ENCODE data around the gene ZDHHC14. TPM values are rescaled to one million over a fixed set of nuclear protein-coding genes. Genes with fewer than 3 reads are reported as not detected.
"Not testable (repeated sequence)": the region's sequence is repeated elsewhere in the genome, so short reads cannot be mapped to it uniquely, and the experiment has no call there.

ZDHHC14 gene
- total RNA-seq, 1 donor from 2014 or later = 5.1 TPM

- Mint-ChIP-seq H3K4me1 (ENCODE audit: low read depth, unreplicated experiment) (peaks cover 15% of the 10 kb centered on the region), H3K4me3 (ENCODE audit: unreplicated experiment) (peak overlapping the region; percentile 7), H3K27me3 (ENCODE audit: unreplicated experiment) (no peaks in the 10 kb centered on the region), H3K27ac (ENCODE audit: unreplicated experiment) (no peak overlapping the region), H3K9me3 (ENCODE audit: unreplicated experiment) (peaks cover 2% of the 10 kb centered on the region), H3K36me3 (ENCODE audit: unreplicated experiment) (no peaks in the 10 kb centered on the region)
- TF ChIP-seq, protein P1, sequence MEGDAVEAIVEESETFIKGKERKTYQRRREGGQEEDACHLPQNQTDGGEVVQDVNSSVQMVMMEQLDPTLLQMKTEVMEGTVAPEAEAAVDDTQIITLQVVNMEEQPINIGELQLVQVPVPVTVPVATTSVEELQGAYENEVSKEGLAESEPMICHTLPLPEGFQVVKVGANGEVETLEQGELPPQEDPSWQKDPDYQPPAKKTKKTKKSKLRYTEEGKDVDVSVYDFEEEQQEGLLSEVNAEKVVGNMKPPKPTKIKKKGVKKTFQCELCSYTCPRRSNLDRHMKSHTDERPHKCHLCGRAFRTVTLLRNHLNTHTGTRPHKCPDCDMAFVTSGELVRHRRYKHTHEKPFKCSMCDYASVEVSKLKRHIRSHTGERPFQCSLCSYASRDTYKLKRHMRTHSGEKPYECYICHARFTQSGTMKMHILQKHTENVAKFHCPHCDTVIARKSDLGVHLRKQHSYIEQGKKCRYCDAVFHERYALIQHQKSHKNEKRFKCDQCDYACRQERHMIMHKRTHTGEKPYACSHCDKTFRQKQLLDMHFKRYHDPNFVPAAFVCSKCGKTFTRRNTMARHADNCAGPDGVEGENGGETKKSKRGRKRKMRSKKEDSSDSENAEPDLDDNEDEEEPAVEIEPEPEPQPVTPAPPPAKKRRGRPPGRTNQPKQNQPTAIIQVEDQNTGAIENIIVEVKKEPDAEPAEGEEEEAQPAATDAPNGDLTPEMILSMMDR (IDR thresholded peaks at IDR 0.05; ENCODE audit: partially characterized antibody, unreplicated experiment) = no peak
- DNase-seq = no peak
These were observed 2.5 kb downstream of the ZDHHC14 start for GRCh38 chr6:157383471-157383870.

- not testable (repeated sequence) for H3K27me3 Mint-ChIP-seq (ENCODE audit: unreplicated experiment); H3K4me3 Mint-ChIP-seq (ENCODE audit: unreplicated experiment); DNase-seq; H3K9me3 Mint-ChIP-seq (ENCODE audit: unreplicated experiment); H3K4me1 Mint-ChIP-seq (ENCODE audit: low read depth, unreplicated experiment); H3K36me3 Mint-ChIP-seq (ENCODE audit: unreplicated experiment); H3K27ac Mint-ChIP-seq (ENCODE audit: unreplicated experiment)
These were observed 4.0 kb downstream of the ZDHHC14 start for GRCh38 chr6:157384962-157385361.

DNA sequence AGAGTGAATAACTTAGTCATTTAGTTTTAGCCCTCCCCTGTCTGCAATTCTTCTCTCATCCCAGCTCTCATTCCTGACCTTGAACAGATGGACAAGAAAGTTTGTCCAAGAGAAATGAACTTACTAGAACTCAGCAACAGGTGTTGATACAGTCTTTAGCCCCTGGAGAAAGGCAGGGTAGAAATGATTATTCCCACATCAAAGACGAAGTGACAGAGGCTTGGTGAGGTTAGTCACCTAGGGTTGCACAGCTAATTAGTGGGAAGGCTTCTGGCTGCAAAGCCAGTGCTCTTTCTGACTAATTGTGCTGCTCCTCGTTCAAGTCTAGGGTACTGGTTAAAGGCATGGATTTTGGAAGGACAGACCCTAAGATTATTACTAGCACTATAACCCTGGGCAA lies 4.5 kb downstream of the ZDHHC14 start:
- H3K4me1 Mint-ChIP-seq (ENCODE audit: low read depth, unreplicated experiment) = no peaks in the 10 kb centered on the region
- DNase-seq = no peak
- no peak overlapping the region for H3K27ac Mint-ChIP-seq (ENCODE audit: unreplicated experiment)
- peaks cover 4% of the 10 kb centered on the region for H3K9me3 Mint-ChIP-seq (ENCODE audit: unreplicated experiment)
- TF ChIP-seq, protein P1 (IDR thresholded peaks at IDR 0.05; ENCODE audit: partially characterized antibody, unreplicated experiment) = no peak
- H3K36me3 Mint-ChIP-seq (ENCODE audit: unreplicated experiment) = peaks cover 4% of the 10 kb centered on the region
- H3K4me3 Mint-ChIP-seq (ENCODE audit: unreplicated experiment) = no peak overlapping the region
- H3K27me3 Mint-ChIP-seq (ENCODE audit: unreplicated experiment) = no peaks in the 10 kb centered on the region

GRCh38 chr6:157386023-157386422 lies 5.0 kb downstream of the ZDHHC14 start:
- Mint-ChIP-seq H3K27me3 (ENCODE audit: unreplicated experiment) (no peaks in the 10 kb centered on the region), H3K4me3 (ENCODE audit: unreplicated experiment) (no peak overlapping the region), H3K27ac (ENCODE audit: unreplicated experiment) (no peak overlapping the region), H3K36me3 (ENCODE audit: unreplicated experiment) (peaks cover 8% of the 10 kb centered on the region), H3K9me3 (ENCODE audit: unreplicated experiment) (peaks cover 5% of the 10 kb centered on the region), H3K4me1 (ENCODE audit: low read depth, unreplicated experiment) (no peaks in the 10 kb centered on the region)
- TF ChIP-seq, protein P1 (IDR thresholded peaks at IDR 0.05; ENCODE audit: partially characterized antibody, unreplicated experiment) = no peak
- no peak for DNase-seq

GRCh38 chr6:157386454-157386853 lies 5.5 kb downstream of the ZDHHC14 start:
- Mint-ChIP-seq H3K27ac (ENCODE audit: unreplicated experiment) (no peak overlapping the region), H3K27me3 (ENCODE audit: unreplicated experiment) (no peaks in the 10 kb centered on the region), H3K9me3 (ENCODE audit: unreplicated experiment) (peaks cover 5% of the 10 kb centered on the region), H3K36me3 (ENCODE audit: unreplicated experiment) (peaks cover 11% of the 10 kb centered on the region), H3K4me1 (ENCODE audit: low read depth, unreplicated experiment) (no peaks in the 10 kb centered on the region), H3K4me3 (ENCODE audit: unreplicated experiment) (no peak overlapping the region)
- TF ChIP-seq, protein P1 (IDR thresholded peaks at IDR 0.05; ENCODE audit: partially characterized antibody, unreplicated experiment) = no peak
- no peak for DNase-seq

DNA sequence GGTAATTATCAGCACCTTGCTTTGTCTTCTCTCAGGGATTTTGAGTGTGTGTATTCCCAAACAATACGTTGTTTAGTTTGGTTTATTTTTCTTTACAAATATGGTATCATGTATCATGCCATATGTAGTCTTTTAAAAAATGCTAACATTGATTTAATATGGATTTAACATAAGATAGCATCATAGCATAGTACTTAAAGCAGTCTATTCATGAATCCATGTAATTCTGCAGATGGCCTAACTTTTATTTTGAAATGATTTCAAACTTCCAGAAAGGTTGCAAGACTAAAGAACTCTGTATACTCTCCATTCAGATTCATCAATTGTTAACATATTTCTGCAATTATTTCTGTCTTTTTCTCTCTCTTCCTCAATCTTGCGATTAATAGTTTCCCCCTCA lies 7.9 kb downstream of the ZDHHC14 start:
- DNase-seq = no peak
- TF ChIP-seq, protein P1 (IDR thresholded peaks at IDR 0.05; ENCODE audit: partially characterized antibody, unreplicated experiment) = no peak
- H3K4me3 Mint-ChIP-seq (ENCODE audit: unreplicated experiment) = no peak overlapping the region
- H3K4me1 Mint-ChIP-seq (ENCODE audit: low read depth, unreplicated experiment) = no peaks in the 10 kb centered on the region
- no peaks in the 10 kb centered on the region for H3K27me3 Mint-ChIP-seq (ENCODE audit: unreplicated experiment)
- H3K36me3 Mint-ChIP-seq (ENCODE audit: unreplicated experiment) = peaks cover 15% of the 10 kb centered on the region
- no peak overlapping the region for H3K27ac Mint-ChIP-seq (ENCODE audit: unreplicated experiment)
- peaks cover 5% of the 10 kb centered on the region for H3K9me3 Mint-ChIP-seq (ENCODE audit: unreplicated experiment)

Data from glutamatergic neuron (in vitro differentiated cells).